Mucosa of stomach (tissue), 1 donor: ENCODE results near the gene CFAP20DC.

Experiments
- H3K27me3 ChIP-seq: one replicate; pipeline ENCODE4 v1.7.0; 2013; ENCODE audit warnings: mild to moderate bottlenecking, low read length; ENCODE audit not compliant: control insufficient read depth, insufficient read depth
- H3K36me3 ChIP-seq: one replicate; pipeline ENCODE4 v1.7.0; 2013; ENCODE audit warnings: low read length; ENCODE audit not compliant: control insufficient read depth, insufficient read depth
- H3K4me1 ChIP-seq: one replicate; pipeline ENCODE4 v1.7.0; 2013; ENCODE audit warnings: mild to moderate bottlenecking, low read length; ENCODE audit not compliant: control insufficient read depth, insufficient read depth
- H3K4me3 ChIP-seq: one replicate; pipeline ENCODE4 v1.7.0; 2013; ENCODE audit warnings: low read length
- H3K9ac ChIP-seq: one replicate; pipeline ENCODE4 v1.7.0; 2013; ENCODE audit warnings: mild to moderate bottlenecking, low read length, moderate library complexity
- H3K9me3 ChIP-seq: one replicate; pipeline ENCODE4 v1.7.0; 2013; ENCODE audit warnings: mild to moderate bottlenecking, low read length, moderate library complexity; ENCODE audit not compliant: control insufficient read depth
- donor health status: Pancreatic carcinoma.

The CFAP20DC gene

GRCh38 chr3:58784425-58784824 is 265.4 kb downstream of the CFAP20DC start:
- H3K9me3 ChIP-seq, result no peaks in the 10 kb centered on the region
- no peaks in the 10 kb centered on the region for H3K36me3 ChIP-seq
- H3K27me3 ChIP-seq, result no peaks in the 10 kb centered on the region
- no peak overlapping the region for H3K9ac ChIP-seq
- H3K4me3 ChIP-seq, result no peak overlapping the region
- no peaks in the 10 kb centered on the region for H3K4me1 ChIP-seq

GRCh38 chr3:58783845-58784244 is 266.0 kb downstream of the CFAP20DC start:
- no peaks in the 10 kb centered on the region for H3K27me3 ChIP-seq
- no peak overlapping the region for H3K4me3 ChIP-seq
- no peaks in the 10 kb centered on the region for H3K4me1 ChIP-seq
- H3K36me3 ChIP-seq, result no peaks in the 10 kb centered on the region
- H3K9me3 ChIP-seq, result no peaks in the 10 kb centered on the region
- no peak overlapping the region for H3K9ac ChIP-seq

- no peaks in the 10 kb centered on the region for H3K27me3 ChIP-seq
- H3K9me3 ChIP-seq, result no peaks in the 10 kb centered on the region
- H3K36me3 ChIP-seq, result no peaks in the 10 kb centered on the region
- H3K9ac ChIP-seq, result no peak overlapping the region
- no peak overlapping the region for H3K4me3 ChIP-seq
- no peaks in the 10 kb centered on the region for H3K4me1 ChIP-seq
Measured at GRCh38 chr3:58779934-58780333, 269.9 kb downstream of the CFAP20DC start.

GRCh38 chr3:58776231-58776630 is 273.6 kb downstream of the CFAP20DC start:
- Histone ChIP-seq H3K9ac (no peak overlapping the region), H3K4me1 (no peaks in the 10 kb centered on the region), H3K4me3 (no peak overlapping the region), H3K36me3 (no peaks in the 10 kb centered on the region), H3K27me3 (no peaks in the 10 kb centered on the region), H3K9me3 (no peaks in the 10 kb centered on the region)

GRCh38 chr3:58772462-58772861 is 277.4 kb downstream of the CFAP20DC start:
- H3K9ac ChIP-seq, result no peak overlapping the region
- no peak overlapping the region for H3K4me3 ChIP-seq

GRCh38 chr3:58769065-58769464 is 280.8 kb downstream of the CFAP20DC start:
- no peaks in the 10 kb centered on the region for H3K4me1 ChIP-seq
- H3K36me3 ChIP-seq, result no peaks in the 10 kb centered on the region
- no peak overlapping the region for H3K9ac ChIP-seq
- H3K27me3 ChIP-seq, result no peaks in the 10 kb centered on the region
- H3K9me3 ChIP-seq, result no peaks in the 10 kb centered on the region
- H3K4me3 ChIP-seq, result no peak overlapping the region

More at GRCh38 chr3:58772462-58772861, 277.4 kb downstream of the CFAP20DC start:
- Histone ChIP-seq H3K9me3 (no peaks in the 10 kb centered on the region), H3K4me1 (no peaks in the 10 kb centered on the region), H3K36me3 (no peaks in the 10 kb centered on the region), H3K27me3 (no peaks in the 10 kb centered on the region)

GRCh38 chr3:58766587-58767282 is 283.1 kb downstream of the CFAP20DC start:
- Histone ChIP-seq H3K9me3 (no peaks in the 10 kb centered on the region), H3K4me1 (no peaks in the 10 kb centered on the region), H3K9ac (no peak overlapping the region), H3K4me3 (no peak overlapping the region), H3K27me3 (no peaks in the 10 kb centered on the region), H3K36me3 (no peaks in the 10 kb centered on the region)

- H3K27me3 ChIP-seq, result no peaks in the 10 kb centered on the region
- no peaks in the 10 kb centered on the region for H3K9me3 ChIP-seq
- H3K4me3 ChIP-seq, result no peak overlapping the region
- H3K36me3 ChIP-seq, result no peaks in the 10 kb centered on the region
- no peaks in the 10 kb centered on the region for H3K4me1 ChIP-seq
- H3K9ac ChIP-seq, result no peak overlapping the region
Measured at GRCh38 chr3:58755150-58755549, 294.7 kb downstream of the CFAP20DC start.

GRCh38 chr3:58754074-58754473 is 295.8 kb downstream of the CFAP20DC start:
- H3K36me3 ChIP-seq, result no peaks in the 10 kb centered on the region
- no peaks in the 10 kb centered on the region for H3K27me3 ChIP-seq
- no peaks in the 10 kb centered on the region for H3K9me3 ChIP-seq
- no peak overlapping the region for H3K4me3 ChIP-seq
- no peaks in the 10 kb centered on the region for H3K4me1 ChIP-seq
- H3K9ac ChIP-seq, result no peak overlapping the region

GRCh38 chr3:58751882-58752567 is 297.8 kb downstream of the CFAP20DC start:
- H3K9me3 ChIP-seq, result no peaks in the 10 kb centered on the region
- H3K27me3 ChIP-seq, result no peaks in the 10 kb centered on the region
- H3K9ac ChIP-seq, result no peak overlapping the region
- H3K4me3 ChIP-seq, result no peak overlapping the region
- no peaks in the 10 kb centered on the region for H3K36me3 ChIP-seq
- H3K4me1 ChIP-seq, result no peaks in the 10 kb centered on the region

GRCh38 chr3:58751235-58751634 is 298.6 kb downstream of the CFAP20DC start:
- Histone ChIP-seq H3K9ac (no peak overlapping the region), H3K9me3 (no peaks in the 10 kb centered on the region), H3K4me1 (no peaks in the 10 kb centered on the region), H3K4me3 (no peak overlapping the region), H3K27me3 (no peaks in the 10 kb centered on the region), H3K36me3 (no peaks in the 10 kb centered on the region)

GRCh38 chr3:58749948-58750347 is 299.9 kb downstream of the CFAP20DC start:
- Histone ChIP-seq H3K9ac (no peak overlapping the region), H3K9me3 (no peaks in the 10 kb centered on the region), H3K36me3 (no peaks in the 10 kb centered on the region), H3K4me1 (no peaks in the 10 kb centered on the region), H3K27me3 (no peaks in the 10 kb centered on the region), H3K4me3 (no peak overlapping the region)
